Kidney tubule cell (primary cell): ENCODE results near the gene SLC6A17.

ENCODE experiments used
- DNase-seq: peaks from one replicate; pipeline ENCODE4 v3.0.0-alpha.2; 2018; ENCODE audit warnings: low spot score

SLC6A17 gene

DNA sequence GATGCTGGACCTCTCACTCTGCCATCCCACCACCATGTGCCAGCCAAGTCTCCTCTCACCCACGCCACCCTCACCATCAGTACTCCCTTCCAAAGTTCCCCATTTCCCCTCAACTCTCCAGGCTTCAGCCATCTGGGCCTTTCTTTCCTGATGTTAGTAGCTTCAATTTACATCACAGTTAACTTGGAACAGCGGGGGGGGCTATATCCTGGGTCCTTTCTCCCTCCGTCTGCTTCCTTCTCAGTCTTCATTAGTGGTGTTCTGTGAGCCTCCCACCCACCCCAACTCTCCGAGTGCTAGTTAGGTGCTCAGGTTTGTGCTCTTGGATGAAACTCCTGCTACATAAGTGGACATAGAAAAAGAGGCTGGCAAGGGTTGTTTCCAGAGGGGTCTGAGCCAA, 91.8 kb downstream of the SLC6A17 start:
- no peak for DNase-seq

DNA sequence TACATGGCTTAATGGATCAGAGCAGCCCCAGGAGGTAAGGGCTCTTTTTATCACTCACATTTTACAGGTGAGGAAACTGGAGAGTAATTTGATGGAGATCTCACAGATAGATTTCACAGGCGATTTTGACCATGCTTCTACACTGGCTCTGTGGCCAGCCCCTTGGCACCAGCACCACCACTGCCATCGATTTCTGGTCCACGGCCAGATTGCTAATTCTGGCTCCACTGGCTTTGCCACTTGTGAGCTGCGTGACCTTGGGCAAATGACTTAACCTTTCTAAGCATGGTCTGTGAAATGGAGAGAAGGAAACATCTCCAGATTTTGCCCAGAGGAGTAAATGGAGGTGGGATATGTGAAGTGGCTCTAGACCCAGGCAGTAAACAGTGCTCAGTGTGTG, 92.4 kb downstream of the SLC6A17 start:
- no peak for DNase-seq

DNA sequence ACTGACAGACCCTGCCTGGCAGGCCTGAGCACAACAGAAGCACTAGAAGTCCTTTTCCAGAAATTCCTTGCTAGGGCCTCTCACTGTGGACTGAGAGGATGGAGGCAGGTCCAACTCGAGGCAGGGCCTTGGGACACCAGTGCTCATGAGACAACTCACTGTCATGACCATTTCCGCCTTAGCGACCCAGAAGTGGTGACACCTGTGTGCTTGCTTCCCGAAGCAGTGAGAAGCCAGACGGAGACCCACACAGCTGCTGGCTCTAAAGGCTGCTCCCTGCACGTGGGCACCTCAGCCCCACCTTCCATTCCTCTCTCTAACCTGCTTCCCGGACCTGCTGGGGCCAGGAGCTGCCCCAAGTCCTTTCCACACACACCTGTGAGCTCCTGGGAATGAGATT, 92.9 kb downstream of the SLC6A17 start:
- DNase-seq = no peak

DNA sequence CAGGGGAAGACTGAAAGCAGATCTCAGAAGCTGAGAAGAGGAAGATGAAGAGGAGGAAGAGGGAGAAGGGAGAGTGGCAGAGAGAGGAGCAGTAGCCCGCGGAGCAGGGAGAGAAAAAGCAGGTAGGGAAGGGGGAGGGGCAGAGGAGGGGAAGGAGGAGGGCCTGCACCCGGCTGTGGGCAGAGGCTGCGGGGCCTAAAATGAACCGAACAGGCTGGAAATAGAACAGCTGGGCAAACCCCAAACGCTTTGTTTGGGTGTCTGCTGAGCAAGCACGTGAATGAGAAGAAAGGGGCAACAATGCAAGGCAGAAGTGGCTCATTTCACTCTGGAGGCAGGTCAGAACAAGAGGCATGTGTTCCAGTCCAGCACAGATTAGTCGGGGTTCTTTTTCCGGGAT, 93.3 kb downstream of the SLC6A17 start:
- no peak for DNase-seq

DNA sequence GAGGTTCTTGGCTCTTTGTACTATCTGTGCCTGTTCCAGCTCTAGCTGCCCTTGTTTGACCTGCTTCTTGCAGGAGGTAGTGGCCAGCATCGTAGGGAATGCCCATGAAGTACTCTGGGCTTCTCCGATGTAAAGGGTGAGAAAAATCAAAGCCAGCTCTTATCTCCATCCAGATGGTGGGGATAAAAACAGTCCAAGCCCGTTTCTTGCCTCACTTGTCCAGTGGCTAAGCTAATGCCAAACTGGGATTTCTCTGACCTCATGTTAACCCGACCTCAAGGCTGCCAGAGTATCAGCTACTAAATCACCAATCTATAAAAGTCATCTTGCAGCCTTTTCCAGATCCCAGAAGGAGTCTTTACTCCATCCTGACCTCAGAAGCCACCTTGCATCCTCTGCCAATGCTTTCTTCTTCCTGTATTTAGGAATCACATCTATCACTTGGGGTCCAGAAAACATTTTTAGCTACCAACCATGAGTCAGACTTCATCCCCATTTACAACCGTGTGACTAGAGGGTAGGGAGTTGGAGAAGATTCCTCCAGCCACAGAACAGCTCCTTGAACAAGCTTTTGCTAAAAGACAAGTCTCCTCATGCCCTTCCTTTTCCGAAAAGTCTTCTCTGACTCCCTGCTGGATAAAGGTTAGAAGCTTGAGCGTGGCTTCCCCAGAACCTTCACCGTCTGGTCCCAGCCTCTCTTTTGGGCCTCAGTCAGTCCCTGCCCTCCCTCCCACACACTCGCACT, 95.8 kb downstream of the SLC6A17 start:
- no peak for DNase-seq

DNA sequence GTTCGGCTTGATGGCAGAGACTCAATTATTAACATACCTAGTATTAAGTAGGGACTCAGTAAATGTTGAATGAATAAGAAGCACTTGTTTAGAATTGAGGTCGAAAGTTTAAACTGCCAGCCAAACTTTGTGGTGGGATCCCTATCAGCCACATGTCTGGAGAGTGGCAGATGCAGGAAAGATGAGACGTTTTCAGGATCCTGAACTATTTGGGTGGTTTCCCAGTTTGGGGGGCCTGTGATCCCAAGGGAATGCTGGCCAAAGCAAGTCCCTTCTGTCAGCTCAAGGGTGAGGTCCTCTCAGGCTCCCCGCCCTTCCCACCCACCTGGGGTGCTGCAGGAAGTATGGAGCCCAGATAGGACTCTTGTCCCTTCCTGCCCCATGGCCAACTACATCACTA, 98.5 kb downstream of the SLC6A17 start:
- no peak for DNase-seq

DNA sequence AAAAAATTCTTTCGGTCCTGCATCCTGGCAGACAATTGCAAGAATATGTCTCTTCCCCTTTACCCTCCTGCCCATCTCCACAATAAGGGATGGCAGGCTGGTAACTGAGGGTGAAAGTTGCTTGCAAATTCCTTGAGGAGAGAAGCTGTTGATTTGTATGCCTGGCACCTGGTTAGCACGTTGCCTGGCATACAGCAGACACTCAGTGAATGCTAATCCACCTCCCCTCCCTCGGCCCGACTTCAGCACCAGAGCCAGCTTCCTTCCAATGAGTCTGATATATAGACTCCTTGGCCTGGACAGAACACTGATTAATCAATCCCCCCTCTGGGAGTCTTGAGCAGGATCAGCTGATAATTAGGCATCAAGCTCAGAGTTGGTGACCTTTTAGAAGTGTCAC, 99.0 kb downstream of the SLC6A17 start:
- no peak for DNase-seq

DNA sequence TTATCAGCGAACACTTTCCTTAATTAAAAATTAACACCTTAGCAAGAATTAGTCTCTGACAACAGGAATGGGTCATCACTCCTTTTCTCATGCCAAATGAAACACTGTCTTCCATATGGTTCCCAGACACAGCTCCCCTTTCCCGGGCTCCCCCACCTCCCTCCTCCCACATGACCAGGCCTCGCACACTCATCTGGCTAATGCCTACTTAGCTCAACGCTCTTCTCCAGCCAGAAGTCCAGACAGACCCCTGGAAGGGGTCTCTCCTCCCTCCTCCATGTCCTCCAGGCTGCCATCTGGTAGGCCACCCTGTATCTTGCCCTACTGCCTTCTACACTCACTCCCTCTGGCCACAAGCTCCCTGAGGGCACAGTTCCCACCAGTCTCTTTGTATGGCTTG, 99.7 kb downstream of the SLC6A17 start:
- no peak for DNase-seq

DNA sequence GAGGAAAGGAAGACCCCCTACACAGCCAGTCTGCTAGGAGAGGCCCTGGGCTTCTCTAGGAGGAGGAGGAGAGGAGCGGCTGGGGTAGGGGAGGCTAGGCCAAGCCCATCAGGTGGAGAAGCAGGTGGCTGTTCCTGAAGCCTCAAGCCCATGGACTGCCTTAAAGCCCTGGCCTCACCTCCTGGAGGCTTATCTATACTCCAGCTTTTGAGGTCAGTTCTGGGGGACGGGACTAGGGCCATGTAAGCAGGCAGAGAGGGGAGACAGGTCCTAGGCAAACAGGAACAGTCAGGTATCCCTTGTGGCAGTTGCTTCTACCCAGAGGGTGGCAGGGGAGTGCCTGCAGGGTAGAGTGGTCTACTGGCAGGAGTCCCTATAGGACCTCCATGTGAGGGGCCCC, 100.5 kb downstream of the SLC6A17 start:
- DNase-seq = no peak
